Esophagus muscularis mucosa (tissue), 4 donors: Measurements from ENCODE around the gene PHIP.

Source experiments
- EP300 ChIP-seq: sonication (generic); formaldehyde crosslinking; IDR thresholded peaks from one replicate; pipeline ENCODE4 v1.6.1; 2017; ENCODE audit warnings: antibody characterized with exemption
- POLR2A ChIP-seq: fragments of 450-650 bp; IDR thresholded peaks from one replicate; pipeline ENCODE4 v1.6.1; 2017; ENCODE audit warnings: antibody characterized with exemption, moderate library complexity, mild to moderate bottlenecking, low read depth
- TF ChIP-seq, protein P1 (sequence below), 3 experiments: fragments of 200-600 bp in 2 of 3; fragments of 450-650 bp in 1 of 3; sonication (generic) in 2 of 3; IDR thresholded peaks; one replicate each; pipeline ENCODE4 v1.5.1; 2017 to 2019; ENCODE audit warnings: antibody characterized with exemption in 3 of 3, mild to moderate bottlenecking in 2 of 3, moderate library complexity in 1 of 3

DNA sequence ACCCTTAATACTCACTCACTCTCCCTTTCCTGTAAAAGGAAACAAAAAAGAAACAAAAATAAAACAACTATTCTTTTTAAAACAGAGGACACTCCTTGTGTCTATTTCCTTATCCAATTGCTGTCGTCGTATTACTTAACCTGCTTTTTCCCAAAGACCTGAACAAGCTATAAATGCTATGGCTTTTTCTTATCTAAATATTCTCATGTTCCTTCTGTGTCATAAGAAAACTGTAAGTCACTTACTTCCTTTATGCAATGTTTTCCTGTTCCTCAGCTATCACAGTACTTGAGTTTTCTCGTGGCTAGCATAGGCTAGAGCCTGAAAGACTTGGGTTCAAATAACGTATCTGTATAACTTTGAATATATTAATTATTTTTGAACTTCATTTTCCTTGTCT lies 111.5 kb downstream of the PHIP start:
- TF ChIP-seq, protein P1, sequence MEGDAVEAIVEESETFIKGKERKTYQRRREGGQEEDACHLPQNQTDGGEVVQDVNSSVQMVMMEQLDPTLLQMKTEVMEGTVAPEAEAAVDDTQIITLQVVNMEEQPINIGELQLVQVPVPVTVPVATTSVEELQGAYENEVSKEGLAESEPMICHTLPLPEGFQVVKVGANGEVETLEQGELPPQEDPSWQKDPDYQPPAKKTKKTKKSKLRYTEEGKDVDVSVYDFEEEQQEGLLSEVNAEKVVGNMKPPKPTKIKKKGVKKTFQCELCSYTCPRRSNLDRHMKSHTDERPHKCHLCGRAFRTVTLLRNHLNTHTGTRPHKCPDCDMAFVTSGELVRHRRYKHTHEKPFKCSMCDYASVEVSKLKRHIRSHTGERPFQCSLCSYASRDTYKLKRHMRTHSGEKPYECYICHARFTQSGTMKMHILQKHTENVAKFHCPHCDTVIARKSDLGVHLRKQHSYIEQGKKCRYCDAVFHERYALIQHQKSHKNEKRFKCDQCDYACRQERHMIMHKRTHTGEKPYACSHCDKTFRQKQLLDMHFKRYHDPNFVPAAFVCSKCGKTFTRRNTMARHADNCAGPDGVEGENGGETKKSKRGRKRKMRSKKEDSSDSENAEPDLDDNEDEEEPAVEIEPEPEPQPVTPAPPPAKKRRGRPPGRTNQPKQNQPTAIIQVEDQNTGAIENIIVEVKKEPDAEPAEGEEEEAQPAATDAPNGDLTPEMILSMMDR (IDR thresholded peaks at IDR 0.05): no peak
- TF ChIP-seq POLR2A (no peak), EP300 (no peak)
